OCI-LY7 (cell line): Measurements from ENCODE around the gene PLXNA1. TPM values are rescaled to one million over a fixed set of nuclear protein-coding genes. Genes with fewer than 3 reads are reported as not detected.

ENCODE experiments used
- BruUV-seq: library from RNA; stranded (reverse); fragments of 400-500 nt; replicated peaks from 2 replicates; lab custom pipeline; 2021; lab: Mats Ljungman, UMichigan
- CTCF ChIA-PET: fragments of 300-600 bp; sonication (Branson Sonifier 250); formaldehyde crosslinking; loops from one replicate; lab custom pipeline; 2022; ENCODE audit warnings: antibody characterized with exemption; ENCODE audit not compliant: unreplicated experiment; lab: Charles Lee
- POLR2A ChIA-PET: fragments of 300-600 bp; sonication (Branson Sonifier 250); formaldehyde crosslinking; loops from one replicate; lab custom pipeline; 2022; ENCODE audit warnings: antibody characterized with exemption; lab: Charles Lee
- DNase-seq: peaks from one replicate; pipeline ENCODE4 v3.0.0-alpha.2; 2015; ENCODE audit warnings: low spot score
- H2AFZ ChIP-seq: fragments of 200-600 bp; sonication (generic), shearing (Covaris generic); 2 replicates; pipeline ENCODE4 v1.6.1; 2014; ENCODE audit warnings: mild to moderate bottlenecking, antibody characterized with exemption, low read length, moderate library complexity
- H3K27ac ChIP-seq: fragments of 200-600 bp; sonication (generic); 2 replicates; pipeline ENCODE4 v1.5.1; 2014; ENCODE audit warnings: mixed run types, low read depth, mild to moderate bottlenecking, moderate library complexity, low read length, inconsistent platforms; ENCODE audit not compliant: poor library complexity, severe bottlenecking
- H3K36me3 ChIP-seq: fragments of 200-600 bp; sonication (generic); 2 replicates; pipeline ENCODE4 v1.6.1; 2014; ENCODE audit warnings: mild to moderate bottlenecking, antibody characterized with exemption, low read length, moderate library complexity, mixed read lengths; ENCODE audit not compliant: insufficient read depth
- H3K4me1 ChIP-seq: fragments of 200-600 bp; sonication (generic); 2 replicates; pipeline ENCODE4 v1.5.1; 2014; ENCODE audit warnings: mild to moderate bottlenecking, low read length; ENCODE audit not compliant: insufficient read depth, poor library complexity, severe bottlenecking
- H3K4me2 ChIP-seq: fragments of 200-600 bp; sonication (generic); 2 replicates; pipeline ENCODE4 v1.6.1; 2014; ENCODE audit warnings: mild to moderate bottlenecking, low read length
- H3K4me3 ChIP-seq: fragments of 200-600 bp; sonication (generic); 2 replicates; pipeline ENCODE4 v1.5.1; 2014; ENCODE audit warnings: mild to moderate bottlenecking, low read depth, low read length; ENCODE audit not compliant: poor library complexity, severe bottlenecking
- H3K79me2 ChIP-seq: fragments of 200-600 bp; sonication (generic); 2 replicates; pipeline ENCODE4 v1.6.1; 2016; ENCODE audit warnings: low read depth, mild to moderate bottlenecking, low read length, moderate library complexity, mixed read lengths; ENCODE audit not compliant: insufficient read depth
- H3K9me2 ChIP-seq: fragments of 200-600 bp; sonication (generic); 2 replicates; pipeline ENCODE4 v1.6.1; 2016; ENCODE audit warnings: mild to moderate bottlenecking, low read length, mixed read lengths; ENCODE audit not compliant: insufficient read depth
- H3K9me3 ChIP-seq: fragments of 200-600 bp; sonication (generic); 2 replicates; pipeline ENCODE4 v1.6.1; 2014; ENCODE audit warnings: mild to moderate bottlenecking, mixed run types, low read length, mixed read lengths
- H4K20me1 ChIP-seq: fragments of 200-600 bp; sonication (generic); 2 replicates; pipeline ENCODE4 v1.6.1; 2014; ENCODE audit warnings: mild to moderate bottlenecking, antibody characterized with exemption, low read length, moderate library complexity, mixed read lengths; ENCODE audit not compliant: insufficient read depth
- EZH2phosphoT487 ChIP-seq: fragments of 200-600 bp; sonication (generic); IDR thresholded peaks from 2 replicates; pipeline ENCODE4 v1.6.1; 2018; ENCODE audit warnings: low read depth, borderline replicate concordance, mild to moderate bottlenecking, mixed run types, antibody characterized with exemption, low read length, moderate library complexity, mixed read lengths
- intact Hi-C: fragments of 100-400 bp; cut with micrococcal nuclease; formaldehyde crosslinking; loops from one replicate; pipeline ENCODE4 v1.10.0; 2022; ENCODE audit not compliant: unreplicated experiment
- total RNA-seq, 2 experiments: library from RNA; depleted of rRNA in 1 of 2; stranded (reverse); fragments of >200 nt in 1 of 2; shearing (Covaris generic) in 1 of 2; gene quantifications; 2 replicates each; pipeline ENCODE4 v1.2.3, GENCODE V29; 2014 to 2022
- TF ChIP-seq, protein P1 (sequence below): fragments of 200-600 bp; sonication (generic); conservative IDR thresholded peaks from 2 replicates; pipeline ENCODE4 v1.5.1; 2014; ENCODE audit warnings: mild to moderate bottlenecking, antibody characterized with exemption, low read length, moderate library complexity, mixed read lengths

The PLXNA1 gene
- total RNA-seq, 2 experiments from 2014 or later = 3.6 to 4.4 TPM

DNA sequence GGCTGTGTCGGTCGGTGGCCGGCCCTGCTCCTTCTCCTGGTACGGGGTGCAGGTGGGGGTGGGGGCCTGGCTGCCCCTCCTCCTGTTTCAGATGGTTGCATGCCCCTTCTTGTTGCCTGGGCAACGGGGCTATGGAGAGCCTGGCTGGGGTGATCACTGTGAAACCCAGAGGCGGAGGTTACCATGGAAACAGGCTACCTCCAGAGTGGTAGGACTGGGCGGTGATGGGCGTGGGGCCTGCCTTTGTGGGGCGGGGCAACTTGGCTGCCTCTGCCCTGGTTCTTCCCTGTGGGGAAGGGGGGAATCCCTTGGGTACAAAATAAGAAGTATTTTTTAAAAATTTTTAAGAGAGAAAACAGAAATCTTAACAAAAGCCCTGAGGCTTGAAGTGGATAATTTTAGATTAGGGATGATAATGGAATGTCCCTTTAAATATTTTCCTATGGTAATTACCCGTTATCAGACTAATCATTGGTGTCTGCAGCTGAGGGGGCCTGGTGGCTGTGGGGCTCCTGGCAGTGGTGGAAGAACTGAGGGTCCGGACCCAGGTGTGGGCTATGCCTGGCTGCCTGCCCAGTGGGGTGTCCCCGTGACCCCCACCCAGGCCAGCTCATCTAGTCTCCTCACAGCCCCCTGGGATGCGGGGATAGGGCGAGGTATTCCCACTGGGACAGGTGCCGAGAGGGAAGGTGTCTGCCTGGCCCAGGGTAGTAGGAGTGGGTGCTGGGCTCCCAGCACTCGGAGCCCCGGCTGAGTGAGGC, 32.5 kb downstream of the PLXNA1 start:
- no peak overlapping the region for H3K27ac ChIP-seq
- no peaks in the 10 kb centered on the region for H4K20me1 ChIP-seq
- ChIA-PET CTCF (no interaction called here), POLR2A (no interaction called here)
- intact Hi-C loops = no loop called here
- H3K9me2 ChIP-seq = no peaks in the 10 kb centered on the region
- no peak for DNase-seq
- H3K4me2 ChIP-seq = no peak overlapping the region
- H3K4me1 ChIP-seq = no peaks in the 10 kb centered on the region
- no peak for TF ChIP-seq EZH2phosphoT487
- TF ChIP-seq, protein P1, sequence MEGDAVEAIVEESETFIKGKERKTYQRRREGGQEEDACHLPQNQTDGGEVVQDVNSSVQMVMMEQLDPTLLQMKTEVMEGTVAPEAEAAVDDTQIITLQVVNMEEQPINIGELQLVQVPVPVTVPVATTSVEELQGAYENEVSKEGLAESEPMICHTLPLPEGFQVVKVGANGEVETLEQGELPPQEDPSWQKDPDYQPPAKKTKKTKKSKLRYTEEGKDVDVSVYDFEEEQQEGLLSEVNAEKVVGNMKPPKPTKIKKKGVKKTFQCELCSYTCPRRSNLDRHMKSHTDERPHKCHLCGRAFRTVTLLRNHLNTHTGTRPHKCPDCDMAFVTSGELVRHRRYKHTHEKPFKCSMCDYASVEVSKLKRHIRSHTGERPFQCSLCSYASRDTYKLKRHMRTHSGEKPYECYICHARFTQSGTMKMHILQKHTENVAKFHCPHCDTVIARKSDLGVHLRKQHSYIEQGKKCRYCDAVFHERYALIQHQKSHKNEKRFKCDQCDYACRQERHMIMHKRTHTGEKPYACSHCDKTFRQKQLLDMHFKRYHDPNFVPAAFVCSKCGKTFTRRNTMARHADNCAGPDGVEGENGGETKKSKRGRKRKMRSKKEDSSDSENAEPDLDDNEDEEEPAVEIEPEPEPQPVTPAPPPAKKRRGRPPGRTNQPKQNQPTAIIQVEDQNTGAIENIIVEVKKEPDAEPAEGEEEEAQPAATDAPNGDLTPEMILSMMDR = no peak
- H3K4me3 ChIP-seq = no peak overlapping the region
- no peak overlapping the region for H2AFZ ChIP-seq
- no peaks in the 10 kb centered on the region for H3K79me2 ChIP-seq
- no peaks in the 10 kb centered on the region for H3K36me3 ChIP-seq
- H3K9me3 ChIP-seq = no peaks in the 10 kb centered on the region
- no TSS peak for BruUV-seq

DNA sequence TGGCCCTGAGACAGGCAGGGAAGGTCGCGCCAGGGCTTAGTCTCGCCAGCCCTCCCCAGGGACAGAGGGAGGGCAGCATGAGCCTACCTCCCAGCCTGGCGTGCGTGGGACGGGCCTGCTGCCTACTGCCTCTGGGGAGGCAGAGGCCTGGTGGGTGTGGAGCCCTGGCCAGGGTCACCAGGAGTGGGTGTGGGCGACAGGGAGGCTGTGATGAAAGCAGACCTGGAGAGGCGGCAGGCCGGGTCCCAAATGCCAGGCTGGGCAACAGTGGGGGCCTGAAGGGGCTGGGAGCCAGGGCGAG, 33.1 kb downstream of the PLXNA1 start:
- POLR2A ChIA-PET = no interaction called here
- Histone ChIP-seq H3K4me2 (no peak overlapping the region), H3K36me3 (no peaks in the 10 kb centered on the region), H3K79me2 (no peaks in the 10 kb centered on the region), H3K9me3 (no peaks in the 10 kb centered on the region), H3K27ac (no peak overlapping the region), H3K4me1 (no peaks in the 10 kb centered on the region), H3K9me2 (no peaks in the 10 kb centered on the region), H3K4me3 (no peak overlapping the region), H4K20me1 (no peaks in the 10 kb centered on the region), H2AFZ (no peak overlapping the region)
- CTCF ChIA-PET = no interaction called here
- TF ChIP-seq EZH2phosphoT487 = no peak
- TF ChIP-seq, protein P1 = no peak
- DNase-seq = no peak
- no TSS peak for BruUV-seq
- intact Hi-C loops = no loop called here

DNA sequence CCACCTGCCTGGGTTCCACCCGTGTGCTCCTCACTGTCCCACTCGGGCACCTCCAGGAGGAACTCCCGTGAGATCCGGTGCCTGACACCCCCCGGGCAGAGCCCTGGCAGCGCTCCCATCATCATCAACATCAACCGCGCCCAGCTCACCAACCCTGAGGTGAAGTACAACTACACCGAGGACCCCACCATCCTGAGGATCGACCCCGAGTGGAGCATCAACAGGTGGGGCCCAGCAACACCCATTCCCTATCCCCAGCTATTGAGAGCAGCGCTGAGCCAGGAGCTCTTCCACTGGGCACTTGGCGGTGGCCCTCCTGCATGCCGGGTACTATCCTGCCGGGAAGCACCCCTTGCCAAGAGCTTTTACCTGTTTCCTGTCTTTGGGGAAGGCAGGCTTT, 33.5 kb downstream of the PLXNA1 start:
- H3K4me1 ChIP-seq = no peaks in the 10 kb centered on the region
- H3K4me2 ChIP-seq = no peak overlapping the region
- no TSS peak for BruUV-seq
- no peak for DNase-seq
- POLR2A ChIA-PET = no interaction called here
- no peaks in the 10 kb centered on the region for H3K36me3 ChIP-seq
- CTCF ChIA-PET = no interaction called here
- intact Hi-C loops = no loop called here
- no peak overlapping the region for H2AFZ ChIP-seq
- no peaks in the 10 kb centered on the region for H3K9me2 ChIP-seq
- H3K27ac ChIP-seq = no peak overlapping the region
- TF ChIP-seq EZH2phosphoT487 = no peak
- TF ChIP-seq, protein P1 = no peak; the same call in 1 of the 2 replicates
- no peak overlapping the region for H3K4me3 ChIP-seq
- H3K79me2 ChIP-seq = no peaks in the 10 kb centered on the region
- no peaks in the 10 kb centered on the region for H4K20me1 ChIP-seq
- H3K9me3 ChIP-seq = no peaks in the 10 kb centered on the region
